ENCODE results near the gene CENPF. TPM values are rescaled to one million over a fixed set of nuclear protein-coding genes. Genes with fewer than 3 reads are reported as not detected.
"Not testable (repeated sequence)": the region's sequence is repeated elsewhere in the genome, so short reads cannot be mapped to it uniquely, and the experiment has no call there.

Gene CENPF
- polyA plus RNA-seq, 2 donors = 7.0 to 15.9 TPM

GRCh38 chr1:214604523-214604922 is 1.5 kb downstream of the CENPF start:
- Histone ChIP-seq H3K4me3 (ENCODE audit: low read depth in 1 of 2, low read length in 2 of 2) (peak overlapping the region in 1 of 2 donors; percentile 85), H3K27me3 (ENCODE audit: control insufficient read depth in 1 of 2, insufficient read depth in 2 of 2, low read length in 2 of 2) (no peaks in the 10 kb centered on the region), H3K27ac (ENCODE audit: low read depth in 2 of 2, low read length in 1 of 2) (no peak overlapping the region), H3K36me3 (ENCODE audit: control insufficient read depth in 2 of 2, insufficient read depth in 2 of 2, low read length in 1 of 2) (no peaks in the 10 kb centered on the region), H3K4me1 (ENCODE audit: control insufficient read depth in 2 of 2, insufficient read depth in 2 of 2, low read length in 1 of 2) (no peaks in the 10 kb centered on the region), H3K9me3 (ENCODE audit: control insufficient read depth in 2 of 2, insufficient read depth in 1 of 2, low read depth in 1 of 2, low read length in 1 of 2) (no peaks in the 10 kb centered on the region)

GRCh38 chr1:214605484-214605883 is 2.5 kb downstream of the CENPF start:
- not testable (repeated sequence) for H3K27ac ChIP-seq (ENCODE audit: low read depth in 2 of 2, low read length in 1 of 2); H3K4me3 ChIP-seq (ENCODE audit: low read depth in 1 of 2, low read length in 2 of 2); H3K36me3 ChIP-seq (ENCODE audit: control insufficient read depth in 2 of 2, insufficient read depth in 2 of 2, low read length in 1 of 2); H3K9me3 ChIP-seq (ENCODE audit: control insufficient read depth in 2 of 2, insufficient read depth in 1 of 2, low read depth in 1 of 2, low read length in 1 of 2); H3K27me3 ChIP-seq (ENCODE audit: control insufficient read depth in 1 of 2, insufficient read depth in 2 of 2, low read length in 2 of 2); H3K4me1 ChIP-seq (ENCODE audit: control insufficient read depth in 2 of 2, insufficient read depth in 2 of 2, low read length in 1 of 2)
- 93 to 98% methylated on average over 32 of the region's 32 CpGs for WGBS, 2 donors

GRCh38 chr1:214605933-214606925 is 3.2 kb downstream of the CENPF start:
- H3K4me1 ChIP-seq (ENCODE audit: control insufficient read depth in 2 of 2, insufficient read depth in 2 of 2, low read length in 1 of 2); H3K27me3 ChIP-seq (ENCODE audit: control insufficient read depth in 1 of 2, insufficient read depth in 2 of 2, low read length in 2 of 2); H3K9me3 ChIP-seq (ENCODE audit: control insufficient read depth in 2 of 2, insufficient read depth in 1 of 2, low read depth in 1 of 2, low read length in 1 of 2); H3K4me3 ChIP-seq (ENCODE audit: low read depth in 1 of 2, low read length in 2 of 2); H3K36me3 ChIP-seq (ENCODE audit: control insufficient read depth in 2 of 2, insufficient read depth in 2 of 2, low read length in 1 of 2); H3K27ac ChIP-seq (ENCODE audit: low read depth in 2 of 2, low read length in 1 of 2): not testable (repeated sequence)
- WGBS, 2 donors = 97 to 98% methylated on average over 47 to 63 of the region's 63 CpGs

GRCh38 chr1:214607492-214608215 is 4.7 kb downstream of the CENPF start:
- not testable (repeated sequence) for H3K27ac ChIP-seq (ENCODE audit: low read depth in 2 of 2, low read length in 1 of 2); H3K4me1 ChIP-seq (ENCODE audit: control insufficient read depth in 2 of 2, insufficient read depth in 2 of 2, low read length in 1 of 2); H3K4me3 ChIP-seq (ENCODE audit: low read depth in 1 of 2, low read length in 2 of 2); H3K36me3 ChIP-seq (ENCODE audit: control insufficient read depth in 2 of 2, insufficient read depth in 2 of 2, low read length in 1 of 2); H3K27me3 ChIP-seq (ENCODE audit: control insufficient read depth in 1 of 2, insufficient read depth in 2 of 2, low read length in 2 of 2); H3K9me3 ChIP-seq (ENCODE audit: control insufficient read depth in 2 of 2, insufficient read depth in 1 of 2, low read depth in 1 of 2, low read length in 1 of 2)
- WGBS, 2 donors = 97% methylated on average over 21 of the region's 21 CpGs

GRCh38 chr1:214608216-214608783 is 5.3 kb downstream of the CENPF start:
- H3K27me3 ChIP-seq (ENCODE audit: control insufficient read depth in 1 of 2, insufficient read depth in 2 of 2, low read length in 2 of 2); H3K9me3 ChIP-seq (ENCODE audit: control insufficient read depth in 2 of 2, insufficient read depth in 1 of 2, low read depth in 1 of 2, low read length in 1 of 2); H3K4me3 ChIP-seq (ENCODE audit: low read depth in 1 of 2, low read length in 2 of 2); H3K4me1 ChIP-seq (ENCODE audit: control insufficient read depth in 2 of 2, insufficient read depth in 2 of 2, low read length in 1 of 2); H3K27ac ChIP-seq (ENCODE audit: low read depth in 2 of 2, low read length in 1 of 2); H3K36me3 ChIP-seq (ENCODE audit: control insufficient read depth in 2 of 2, insufficient read depth in 2 of 2, low read length in 1 of 2): not testable (repeated sequence)
- WGBS, 2 donors = 95 to 97% methylated on average over 41 to 45 of the region's 45 CpGs

GRCh38 chr1:214608817-214609216 is 5.8 kb downstream of the CENPF start:
- H3K36me3 ChIP-seq (ENCODE audit: control insufficient read depth in 2 of 2, insufficient read depth in 2 of 2, low read length in 1 of 2); H3K27ac ChIP-seq (ENCODE audit: low read depth in 2 of 2, low read length in 1 of 2); H3K9me3 ChIP-seq (ENCODE audit: control insufficient read depth in 2 of 2, insufficient read depth in 1 of 2, low read depth in 1 of 2, low read length in 1 of 2); H3K4me3 ChIP-seq (ENCODE audit: low read depth in 1 of 2, low read length in 2 of 2); H3K27me3 ChIP-seq (ENCODE audit: control insufficient read depth in 1 of 2, insufficient read depth in 2 of 2, low read length in 2 of 2); H3K4me1 ChIP-seq (ENCODE audit: control insufficient read depth in 2 of 2, insufficient read depth in 2 of 2, low read length in 1 of 2): not testable (repeated sequence)
- 97 to 99% methylated on average over 22 to 43 of the region's 43 CpGs for WGBS, 2 donors

GRCh38 chr1:214609692-214610091 is 6.7 kb downstream of the CENPF start:
- Histone ChIP-seq H3K27ac (ENCODE audit: low read depth in 2 of 2, low read length in 1 of 2) (no peak overlapping the region), H3K9me3 (ENCODE audit: control insufficient read depth in 2 of 2, insufficient read depth in 1 of 2, low read depth in 1 of 2, low read length in 1 of 2) (no peaks in the 10 kb centered on the region), H3K27me3 (ENCODE audit: control insufficient read depth in 1 of 2, insufficient read depth in 2 of 2, low read length in 2 of 2) (no peaks in the 10 kb centered on the region), H3K36me3 (ENCODE audit: control insufficient read depth in 2 of 2, insufficient read depth in 2 of 2, low read length in 1 of 2) (no peaks in the 10 kb centered on the region), H3K4me1 (ENCODE audit: control insufficient read depth in 2 of 2, insufficient read depth in 2 of 2, low read length in 1 of 2) (no peaks in the 10 kb centered on the region), H3K4me3 (ENCODE audit: low read depth in 1 of 2, low read length in 2 of 2) (no peak overlapping the region)
- WGBS, 2 donors = 93 to 100% methylated on average over 1 of the region's 1 CpG

- H3K27ac ChIP-seq (ENCODE audit: low read depth in 2 of 2, low read length in 1 of 2); H3K4me3 ChIP-seq (ENCODE audit: low read depth in 1 of 2, low read length in 2 of 2); H3K27me3 ChIP-seq (ENCODE audit: control insufficient read depth in 1 of 2, insufficient read depth in 2 of 2, low read length in 2 of 2); H3K36me3 ChIP-seq (ENCODE audit: control insufficient read depth in 2 of 2, insufficient read depth in 2 of 2, low read length in 1 of 2); H3K9me3 ChIP-seq (ENCODE audit: control insufficient read depth in 2 of 2, insufficient read depth in 1 of 2, low read depth in 1 of 2, low read length in 1 of 2); H3K4me1 ChIP-seq (ENCODE audit: control insufficient read depth in 2 of 2, insufficient read depth in 2 of 2, low read length in 1 of 2): not testable (repeated sequence)
These were observed 7.1 kb downstream of the CENPF start for GRCh38 chr1:214610136-214610535.

GRCh38 chr1:214615109-214615508 is 12.1 kb downstream of the CENPF start:
- 88 to 92% methylated on average over 6 of the region's 6 CpGs for WGBS, 2 donors

More at GRCh38 chr1:214615109-214615508, 12.1 kb downstream of the CENPF start:
- no peaks in the 10 kb centered on the region for H3K9me3 ChIP-seq (ENCODE audit: control insufficient read depth in 2 of 2, insufficient read depth in 1 of 2, low read depth in 1 of 2, low read length in 1 of 2)
- no peak overlapping the region for H3K27ac ChIP-seq (ENCODE audit: low read depth in 2 of 2, low read length in 1 of 2)
- no peaks in the 10 kb centered on the region for H3K4me1 ChIP-seq (ENCODE audit: control insufficient read depth in 2 of 2, insufficient read depth in 2 of 2, low read length in 1 of 2)
- H3K36me3 ChIP-seq (ENCODE audit: control insufficient read depth in 2 of 2, insufficient read depth in 2 of 2, low read length in 1 of 2) = no peaks in the 10 kb centered on the region
- no peaks in the 10 kb centered on the region for H3K27me3 ChIP-seq (ENCODE audit: control insufficient read depth in 1 of 2, insufficient read depth in 2 of 2, low read length in 2 of 2)
- no peak overlapping the region for H3K4me3 ChIP-seq (ENCODE audit: low read depth in 1 of 2, low read length in 2 of 2)
